Liver (tissue), 9 donors: Measurements from ENCODE around the gene SLC27A3. TPM values are rescaled to one million over a fixed set of nuclear protein-coding genes. Genes with fewer than 3 reads are reported as not detected.

ENCODE experiments used
- DNase-seq: peaks from one replicate; pipeline ENCODE4 v3.0.0-alpha.2; 2017; ENCODE audit warnings: low spot score
- H3K27ac ChIP-seq, 2 donors: one replicate each; pipeline ENCODE4 v1.7.0; 2013; ENCODE audit warnings: inconsistent platforms in 2 of 2, low read length in 2 of 2, control low read depth in 1 of 2, low read depth in 1 of 2, mild to moderate bottlenecking in 1 of 2
- H3K27me3 ChIP-seq, 4 donors: one replicate each; pipeline versions ENCODE4 v1.6.1 to v1.7.0; 2013; ENCODE audit warnings: low read length in 3 of 4, inconsistent platforms in 1 of 4, mild to moderate bottlenecking in 1 of 4, moderate library complexity in 1 of 4; ENCODE audit not compliant: control insufficient read depth in 4 of 4, insufficient read depth in 4 of 4
- H3K36me3 ChIP-seq, 4 donors: one replicate each; pipeline versions ENCODE4 v1.6.1 to v1.7.0; 2013; ENCODE audit warnings: low read length in 3 of 4, mild to moderate bottlenecking in 3 of 4, low read depth in 1 of 4, moderate library complexity in 1 of 4; ENCODE audit not compliant: control insufficient read depth in 4 of 4, insufficient read depth in 3 of 4
- H3K4me1 ChIP-seq, 4 donors: one replicate each; pipeline versions ENCODE4 v1.6.1 to v1.7.0; 2013; ENCODE audit warnings: low read length in 3 of 4, mild to moderate bottlenecking in 3 of 4, moderate library complexity in 1 of 4; ENCODE audit not compliant: control insufficient read depth in 4 of 4, insufficient read depth in 4 of 4
- H3K4me3 ChIP-seq, 3 donors: one replicate each; pipeline versions ENCODE4 v1.6.1 to v1.7.0; 2013; ENCODE audit warnings: low read length in 3 of 3, control low read depth in 1 of 3, low read depth in 1 of 3, mild to moderate bottlenecking in 1 of 3
- H3K9ac ChIP-seq, 2 donors: one replicate each; pipeline ENCODE4 v1.7.0; 2013; ENCODE audit warnings: low read length in 2 of 2, mild to moderate bottlenecking in 2 of 2, moderate library complexity in 2 of 2, control low read depth in 1 of 2, low read depth in 1 of 2
- H3K9me3 ChIP-seq, 4 donors: one replicate each; pipeline versions ENCODE4 v1.6.1 to v1.7.0; 2013; ENCODE audit warnings: low read length in 3 of 4; ENCODE audit not compliant: control insufficient read depth in 4 of 4
- FOXA1 ChIP-seq: IDR thresholded peaks from 2 replicates; pipeline ENCODE4 v1.6.1; 2016; ENCODE audit warnings: antibody characterized with exemption
- FOXA2 ChIP-seq: IDR thresholded peaks from 2 replicates; pipeline ENCODE4 v1.6.1; 2016; ENCODE audit warnings: antibody characterized with exemption
- GABPA ChIP-seq, 2 donors: IDR thresholded peaks in 1 of 2; conservative IDR thresholded peaks in 1 of 2; 2 replicates each; pipeline ENCODE4 v1.6.1; 2016; ENCODE audit warnings: antibody characterized with exemption in 2 of 2, mild to moderate bottlenecking in 1 of 2, moderate library complexity in 1 of 2
- HNF4A ChIP-seq, 2 donors: conservative IDR thresholded peaks; 2 replicates each; pipeline ENCODE4 v1.6.1; 2016; ENCODE audit warnings: antibody characterized with exemption in 2 of 2, mild to moderate bottlenecking in 2 of 2
- RAD21 ChIP-seq, 2 donors: IDR thresholded peaks; 2 replicates each; pipeline ENCODE4 v1.6.1; 2016; ENCODE audit warnings: antibody characterized with exemption in 2 of 2, mild to moderate bottlenecking in 2 of 2
- RXRA ChIP-seq, 2 donors: IDR thresholded peaks; 2 replicates each; pipeline ENCODE4 v1.6.1; 2017 to 2018; ENCODE audit warnings: antibody characterized with exemption in 2 of 2, mild to moderate bottlenecking in 1 of 2
- SP1 ChIP-seq: IDR thresholded peaks from 2 replicates; pipeline ENCODE4 v1.6.1; 2018; ENCODE audit warnings: antibody characterized with exemption, mild to moderate bottlenecking
- TAF1 ChIP-seq: conservative IDR thresholded peaks from 2 replicates; pipeline ENCODE4 v1.6.1; 2016; ENCODE audit warnings: antibody characterized with exemption, mild to moderate bottlenecking
- YY1 ChIP-seq: IDR thresholded peaks from 2 replicates; pipeline ENCODE4 v1.6.1; 2016; ENCODE audit warnings: antibody characterized with exemption, mild to moderate bottlenecking
- WGBS: extraction: QIAGEN DNeasy Blood & Tissue Kit; methylation state at CpG from one replicate; pipeline ENCODE4 v1.1.7; 2013; 5-methylcytosine and 5-hydroxymethylcytosine counted together
- polyA plus RNA-seq, 2 donors: library from polyadenylated mRNA; stranded (reverse) in 1 of 2; unstranded in 1 of 2; fragments of 200-250 nt in 1 of 2; fragments of >200 nt in 1 of 2; fragmentation: Nextera tagmentation in 1 of 2; extraction: Ambion mirVana in 1 of 2; gene quantifications; one replicate each; pipeline versions ENCODE4 v1.2.1 to v1.2.3, GENCODE V29; 2013 to 2015
- total RNA-seq, 2 donors: library from RNA; depleted of rRNA; stranded (reverse); fragments of >200 nt; gene quantifications; one replicate each; pipeline ENCODE4 v1.2.3, GENCODE V29; 2014
- TF ChIP-seq, protein P1 (sequence below): IDR thresholded peaks from 2 replicates; pipeline ENCODE4 v1.6.1; 2016; ENCODE audit warnings: antibody characterized with exemption, mild to moderate bottlenecking
- TF ChIP-seq, protein P2 (sequence below): IDR thresholded peaks from 2 replicates; pipeline ENCODE4 v1.6.1; 2016; ENCODE audit warnings: antibody characterized with exemption
- TF ChIP-seq, protein P3 (sequence below): IDR thresholded peaks from 2 replicates; pipeline ENCODE4 v1.6.1; 2016; ENCODE audit warnings: antibody characterized with exemption
- TF ChIP-seq, protein P4 (sequence below): fragments of 150-350 bp; IDR thresholded peaks from 2 replicates; pipeline ENCODE4 v1.5.1; 2017; ENCODE audit warnings: improper control_type of control experiment, low read depth, low read length; ENCODE audit not compliant: missing input control
- donor health status: healthy.
- donor health status: healthy.
- donor health status: healthy.
- donor health status: healthy.
- donor health status: healthy.

The SLC27A3 gene
- total and polyA plus RNA-seq, 4 donors: 18.1 to 47.4 (median 28.2) TPM

DNA sequence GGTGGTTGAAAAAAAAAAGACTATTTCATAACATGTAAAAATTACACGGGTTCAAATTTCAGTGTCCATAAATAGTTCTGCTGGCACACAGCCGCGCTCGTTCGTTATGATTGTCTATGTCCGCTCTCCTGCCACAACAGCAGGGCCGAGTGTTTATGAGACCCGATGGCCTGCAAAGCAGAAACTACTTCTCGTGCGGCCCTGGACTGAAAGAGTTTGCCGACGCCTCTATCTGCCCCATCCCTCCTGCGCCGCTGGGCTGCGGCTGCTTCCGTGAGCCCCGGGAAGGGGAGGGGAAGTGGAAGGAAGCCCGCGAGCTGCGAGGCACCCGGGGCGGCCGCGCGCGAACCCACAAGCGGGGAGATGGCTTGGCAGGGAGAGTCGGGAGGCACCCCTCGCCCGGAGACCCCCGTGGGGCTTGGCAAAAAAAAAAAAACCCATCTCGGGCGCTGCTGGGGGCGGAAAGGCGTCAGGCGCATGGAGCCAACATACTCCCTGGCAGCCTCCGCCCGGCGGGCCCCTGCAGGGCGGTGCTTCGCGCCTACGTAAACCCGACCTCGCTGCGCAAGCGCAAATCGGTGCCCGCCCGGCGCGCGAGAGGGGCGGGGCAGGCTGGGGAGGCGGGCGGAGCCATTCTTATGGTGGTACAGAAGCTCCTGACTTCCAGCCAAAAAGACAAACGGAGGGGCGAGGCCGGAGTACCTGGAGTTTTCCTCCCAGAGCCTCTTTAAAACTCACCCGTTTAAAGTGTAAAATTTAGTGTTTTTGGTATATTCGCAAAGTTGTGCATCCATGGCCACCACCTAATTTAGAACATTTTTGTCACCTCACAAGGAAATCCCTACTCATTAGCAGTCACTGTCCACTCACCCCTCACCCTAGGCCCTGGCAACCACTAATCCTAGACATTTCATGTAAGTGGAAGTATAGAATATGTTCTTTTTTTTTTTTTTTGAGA lies 8.3 kb downstream of the SLC27A3 start:
- DNase-seq: peak; percentile 94
- Histone ChIP-seq H3K9ac (peak overlapping the region; percentile 82 to 86), H3K4me1 (peaks cover 18 to 31% (median 24%) of the 10 kb centered on the region in 4 donors), H3K27ac (peak overlapping the region; percentile 97 to 99), H3K4me3 (peak overlapping the region; percentile 62 to 77 (median 77)), H3K27me3 (no peaks in the 10 kb centered on the region), H3K9me3 (no peaks in the 10 kb centered on the region), H3K36me3 (peaks cover 0 to under 1% (median 0%) of the 10 kb centered on the region in 4 donors)
- TF ChIP-seq SP1: peak; percentile 36
- TF ChIP-seq FOXA1: no peak
- TF ChIP-seq HNF4A (conservative IDR thresholded peaks at IDR 0.05): no peak
- TF ChIP-seq, protein P1, sequence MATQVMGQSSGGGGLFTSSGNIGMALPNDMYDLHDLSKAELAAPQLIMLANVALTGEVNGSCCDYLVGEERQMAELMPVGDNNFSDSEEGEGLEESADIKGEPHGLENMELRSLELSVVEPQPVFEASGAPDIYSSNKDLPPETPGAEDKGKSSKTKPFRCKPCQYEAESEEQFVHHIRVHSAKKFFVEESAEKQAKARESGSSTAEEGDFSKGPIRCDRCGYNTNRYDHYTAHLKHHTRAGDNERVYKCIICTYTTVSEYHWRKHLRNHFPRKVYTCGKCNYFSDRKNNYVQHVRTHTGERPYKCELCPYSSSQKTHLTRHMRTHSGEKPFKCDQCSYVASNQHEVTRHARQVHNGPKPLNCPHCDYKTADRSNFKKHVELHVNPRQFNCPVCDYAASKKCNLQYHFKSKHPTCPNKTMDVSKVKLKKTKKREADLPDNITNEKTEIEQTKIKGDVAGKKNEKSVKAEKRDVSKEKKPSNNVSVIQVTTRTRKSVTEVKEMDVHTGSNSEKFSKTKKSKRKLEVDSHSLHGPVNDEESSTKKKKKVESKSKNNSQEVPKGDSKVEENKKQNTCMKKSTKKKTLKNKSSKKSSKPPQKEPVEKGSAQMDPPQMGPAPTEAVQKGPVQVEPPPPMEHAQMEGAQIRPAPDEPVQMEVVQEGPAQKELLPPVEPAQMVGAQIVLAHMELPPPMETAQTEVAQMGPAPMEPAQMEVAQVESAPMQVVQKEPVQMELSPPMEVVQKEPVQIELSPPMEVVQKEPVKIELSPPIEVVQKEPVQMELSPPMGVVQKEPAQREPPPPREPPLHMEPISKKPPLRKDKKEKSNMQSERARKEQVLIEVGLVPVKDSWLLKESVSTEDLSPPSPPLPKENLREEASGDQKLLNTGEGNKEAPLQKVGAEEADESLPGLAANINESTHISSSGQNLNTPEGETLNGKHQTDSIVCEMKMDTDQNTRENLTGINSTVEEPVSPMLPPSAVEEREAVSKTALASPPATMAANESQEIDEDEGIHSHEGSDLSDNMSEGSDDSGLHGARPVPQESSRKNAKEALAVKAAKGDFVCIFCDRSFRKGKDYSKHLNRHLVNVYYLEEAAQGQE: peak; percentile 82
- peak; percentile 11 to 49 for TF ChIP-seq RAD21 (IDR thresholded peaks at IDR 0.05)
- TF ChIP-seq YY1: peak; percentile 81
- TF ChIP-seq, protein P2, sequence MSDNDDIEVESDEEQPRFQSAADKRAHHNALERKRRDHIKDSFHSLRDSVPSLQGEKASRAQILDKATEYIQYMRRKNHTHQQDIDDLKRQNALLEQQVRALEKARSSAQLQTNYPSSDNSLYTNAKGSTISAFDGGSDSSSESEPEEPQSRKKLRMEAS: peak; percentile 47
- TF ChIP-seq RXRA (IDR thresholded peaks at IDR 0.05): peak; percentile 14 to 18
- peak in 1 of 2 donors; percentile 50 for TF ChIP-seq GABPA (IDR thresholded peaks at IDR 0.05 in 1 of 2, conservative IDR thresholded peaks at IDR 0.05 in 1 of 2)
- WGBS: under 1% methylated on average over 61 of the region's 61 CpGs

DNA sequence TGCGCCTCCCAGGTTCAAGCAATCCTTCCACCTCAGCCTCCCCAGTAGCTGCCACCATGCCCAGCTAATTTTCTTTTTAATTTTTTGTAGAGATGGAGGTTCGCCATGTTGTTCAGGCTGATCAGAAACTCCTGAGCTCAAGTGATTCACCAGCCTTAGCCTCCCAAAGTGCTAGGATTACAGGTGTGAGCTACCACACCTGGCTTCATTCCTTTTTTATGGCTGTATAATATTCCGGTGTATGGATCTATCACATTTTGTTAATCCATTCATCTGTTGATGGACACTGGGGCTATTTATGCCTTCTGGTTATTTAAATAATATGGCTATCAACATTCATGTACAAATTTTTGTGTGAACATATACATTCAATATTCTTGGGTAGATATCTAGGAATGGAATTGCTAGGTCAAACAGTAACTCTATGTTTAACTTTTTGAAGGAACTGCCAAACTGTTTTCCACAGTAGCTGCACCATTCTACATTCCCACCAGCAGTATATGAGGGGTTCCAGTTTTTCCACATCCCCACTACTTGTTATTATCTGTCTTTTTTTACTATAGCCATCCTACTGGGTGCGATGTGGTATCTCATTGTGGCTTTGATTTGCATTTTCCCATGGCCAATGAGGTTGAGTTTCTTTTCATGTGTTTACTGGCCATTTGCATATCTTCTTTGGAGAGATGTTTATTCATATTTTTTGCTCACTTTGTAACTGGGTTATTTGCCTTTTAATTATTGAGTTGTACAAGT lies 11.0 kb downstream of the SLC27A3 start:
- Histone ChIP-seq H3K27ac (no peak overlapping the region), H3K4me1 (peaks cover 6 to 26% (median 21%) of the 10 kb centered on the region in 4 donors), H3K4me3 (no peak overlapping the region), H3K9me3 (no peaks in the 10 kb centered on the region), H3K9ac (no peak overlapping the region), H3K36me3 (no peaks in the 10 kb centered on the region), H3K27me3 (no peaks in the 10 kb centered on the region)
- 96% methylated on average over 4 of the region's 4 CpGs for WGBS
- TF ChIP-seq FOXA2 (no peak), GABPA (IDR thresholded peaks at IDR 0.05 in 1 of 2, conservative IDR thresholded peaks at IDR 0.05 in 1 of 2) (no peak), HNF4A (conservative IDR thresholded peaks at IDR 0.05) (no peak), TAF1 (no peak), RAD21 (IDR thresholded peaks at IDR 0.05) (no peak)
- TF ChIP-seq, protein P3, sequence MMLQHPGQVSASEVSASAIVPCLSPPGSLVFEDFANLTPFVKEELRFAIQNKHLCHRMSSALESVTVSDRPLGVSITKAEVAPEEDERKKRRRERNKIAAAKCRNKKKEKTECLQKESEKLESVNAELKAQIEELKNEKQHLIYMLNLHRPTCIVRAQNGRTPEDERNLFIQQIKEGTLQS: no peak
- TF ChIP-seq, protein P4, sequence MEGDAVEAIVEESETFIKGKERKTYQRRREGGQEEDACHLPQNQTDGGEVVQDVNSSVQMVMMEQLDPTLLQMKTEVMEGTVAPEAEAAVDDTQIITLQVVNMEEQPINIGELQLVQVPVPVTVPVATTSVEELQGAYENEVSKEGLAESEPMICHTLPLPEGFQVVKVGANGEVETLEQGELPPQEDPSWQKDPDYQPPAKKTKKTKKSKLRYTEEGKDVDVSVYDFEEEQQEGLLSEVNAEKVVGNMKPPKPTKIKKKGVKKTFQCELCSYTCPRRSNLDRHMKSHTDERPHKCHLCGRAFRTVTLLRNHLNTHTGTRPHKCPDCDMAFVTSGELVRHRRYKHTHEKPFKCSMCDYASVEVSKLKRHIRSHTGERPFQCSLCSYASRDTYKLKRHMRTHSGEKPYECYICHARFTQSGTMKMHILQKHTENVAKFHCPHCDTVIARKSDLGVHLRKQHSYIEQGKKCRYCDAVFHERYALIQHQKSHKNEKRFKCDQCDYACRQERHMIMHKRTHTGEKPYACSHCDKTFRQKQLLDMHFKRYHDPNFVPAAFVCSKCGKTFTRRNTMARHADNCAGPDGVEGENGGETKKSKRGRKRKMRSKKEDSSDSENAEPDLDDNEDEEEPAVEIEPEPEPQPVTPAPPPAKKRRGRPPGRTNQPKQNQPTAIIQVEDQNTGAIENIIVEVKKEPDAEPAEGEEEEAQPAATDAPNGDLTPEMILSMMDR: no peak
- TF ChIP-seq, protein P1: no peak
- DNase-seq: no peak
